ENCODE data around the gene DUSP15. TPM values are rescaled to one million over a fixed set of nuclear protein-coding genes. Genes with fewer than 3 reads are reported as not detected.

DUSP15 gene
- total RNA-seq (2022) (8.2 and 9.1 TPM in 2 replicates), Bru-seq, nascent RNA (percentile 39 among the genes with signal in this experiment), BruChase-seq, experiment 1, labeled RNA remaining after a 2-hour chase (percentile 35 among the genes with signal in this experiment), BruChase-seq, experiment 2, labeled RNA remaining after a 6-hour chase (percentile 34 among the genes with signal in this experiment)
- long read RNA-seq, partial matches to known transcripts: 0 of 3 reads
- long read RNA-seq, other reads (novel, unspliced or antisense): 3 of 3 reads

DNA sequence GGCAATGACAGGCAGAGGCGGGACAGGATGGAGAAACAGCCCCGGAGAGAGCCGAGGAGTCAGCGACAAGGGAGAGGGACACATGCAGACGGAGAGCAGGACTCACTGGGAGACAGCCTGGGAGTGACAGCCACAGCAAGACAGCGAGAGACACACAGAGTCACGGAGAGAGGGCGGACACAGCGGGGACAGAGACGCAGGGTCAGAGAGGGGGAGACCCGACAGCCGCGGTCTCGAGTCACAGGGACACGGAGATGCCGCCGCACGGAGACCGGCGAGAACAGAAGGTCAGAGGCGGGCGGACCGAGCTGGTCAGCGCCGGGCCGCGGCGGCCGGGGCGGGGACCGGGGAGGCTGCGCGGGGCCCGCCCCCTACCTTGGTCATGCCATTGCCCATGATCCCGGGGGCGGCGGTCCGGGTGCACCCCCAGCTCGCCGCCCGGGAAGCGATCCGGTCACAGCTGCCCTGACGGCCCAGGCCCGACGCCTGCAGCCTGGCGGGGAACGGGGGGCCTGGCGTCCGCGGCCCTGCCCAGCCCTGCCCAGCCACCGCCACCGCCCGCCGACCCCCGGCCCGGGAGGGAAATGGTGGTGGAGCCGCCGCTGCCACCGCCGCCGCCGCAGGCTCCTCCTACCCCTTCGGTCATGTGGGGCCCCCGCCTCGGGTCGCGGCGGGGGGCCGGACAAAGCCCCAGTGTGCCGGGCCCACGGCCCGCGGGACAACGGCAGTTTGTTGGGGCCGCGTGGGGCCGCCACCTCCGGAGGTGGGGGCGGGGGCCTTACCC lies at the start of gene DUSP15, which contains the start of gene TTLL9:
DUSP15 (minus strand) TSS at position 586 of the 784 bp plus-strand sequence; CDS start at position 396, 190 bp downstream.
TTLL9 (plus strand) TSS at position 693 of the 784 bp plus-strand sequence. CDS start 493 bp downstream, outside the sequence.
- Mint-ChIP-seq H3K27me3 (ENCODE audit: insufficient read depth, unreplicated experiment) (peaks cover 22% of the 10 kb centered on the region), H3K27ac (ENCODE audit: unreplicated experiment) (peak within 1 kb of the TSS; percentile 64), H3K9me3 (ENCODE audit: unreplicated experiment) (no peaks in the 10 kb centered on the region), H3K4me1 (ENCODE audit: low read depth, unreplicated experiment) (peaks cover 15% of the 10 kb centered on the region), H3K36me3 (ENCODE audit: insufficient read depth, unreplicated experiment) (no peaks in the 10 kb centered on the region), H3K4me3 (ENCODE audit: unreplicated experiment) (peak within 1 kb of the TSS; percentile 96)
- ChIA-PET POLR2A (no interaction called here), CTCF (interaction anchor here (0.5 to 2.2 kb wide), 5 partner anchors 17 to 225 kb away, joined by 3 to 7 read pairs (median 5); partner anchors contain the start of gene PDRG1)
- no TSS peak for BruUV-seq (replicated peaks)
- Histone ChIP-seq H3K36me3 (ENCODE audit: control insufficient read depth, insufficient read depth, low read length) (no peaks in the 10 kb centered on the region), H3K4me3 (ENCODE audit: low read depth, low read length) (peak within 1 kb of the TSS; percentile 56), H3K27me3 (replicated peaks; ENCODE audit: control insufficient read depth, insufficient read depth, low read length) (no peaks in the 10 kb centered on the region), H3K9me3 (no peaks in the 10 kb centered on the region), H3K4me1 (peaks cover 15% of the 10 kb centered on the region)
- TF ChIP-seq, protein P1, sequence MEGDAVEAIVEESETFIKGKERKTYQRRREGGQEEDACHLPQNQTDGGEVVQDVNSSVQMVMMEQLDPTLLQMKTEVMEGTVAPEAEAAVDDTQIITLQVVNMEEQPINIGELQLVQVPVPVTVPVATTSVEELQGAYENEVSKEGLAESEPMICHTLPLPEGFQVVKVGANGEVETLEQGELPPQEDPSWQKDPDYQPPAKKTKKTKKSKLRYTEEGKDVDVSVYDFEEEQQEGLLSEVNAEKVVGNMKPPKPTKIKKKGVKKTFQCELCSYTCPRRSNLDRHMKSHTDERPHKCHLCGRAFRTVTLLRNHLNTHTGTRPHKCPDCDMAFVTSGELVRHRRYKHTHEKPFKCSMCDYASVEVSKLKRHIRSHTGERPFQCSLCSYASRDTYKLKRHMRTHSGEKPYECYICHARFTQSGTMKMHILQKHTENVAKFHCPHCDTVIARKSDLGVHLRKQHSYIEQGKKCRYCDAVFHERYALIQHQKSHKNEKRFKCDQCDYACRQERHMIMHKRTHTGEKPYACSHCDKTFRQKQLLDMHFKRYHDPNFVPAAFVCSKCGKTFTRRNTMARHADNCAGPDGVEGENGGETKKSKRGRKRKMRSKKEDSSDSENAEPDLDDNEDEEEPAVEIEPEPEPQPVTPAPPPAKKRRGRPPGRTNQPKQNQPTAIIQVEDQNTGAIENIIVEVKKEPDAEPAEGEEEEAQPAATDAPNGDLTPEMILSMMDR (IDR thresholded peaks at IDR 0.05; ENCODE audit: insufficient read depth in 1 of 2, low read depth in 1 of 2, low read length in 1 of 2, severe bottlenecking in 1 of 2, unreplicated experiment in 1 of 2): no peak
- DNase-seq: peak; percentile 70 to 83
- intact Hi-C loops (cut with micrococcal nuclease; ENCODE audit: unreplicated experiment): loop anchor here (1.0 kb wide), 2 partner anchors 9 kb away; no protein-coding TSS in a partner anchor

GRCh38 chr20:31919410-31920155 lies 49.3 kb upstream of the DUSP15 start:
- BruUV-seq (replicated peaks): no TSS peak
- H3K4me3 ChIP-seq (ENCODE audit: low read depth, low read length): no peak overlapping the region
- H3K4me1 ChIP-seq: peaks cover 5% of the 10 kb centered on the region; the same call in 1 of the 2 replicates
- H3K4me1 Mint-ChIP-seq (ENCODE audit: low read depth, unreplicated experiment): peaks cover 11% of the 10 kb centered on the region
- no peak overlapping the region for H3K4me3 Mint-ChIP-seq (ENCODE audit: unreplicated experiment)
- H3K36me3 ChIP-seq (ENCODE audit: control insufficient read depth, insufficient read depth, low read length): no peaks in the 10 kb centered on the region
- ChIA-PET CTCF (interaction anchor here (1.7 kb wide), 1 partner anchor 67 kb away, joined by 5 read pairs; no protein-coding TSS in a partner anchor), POLR2A (no interaction called here)
- TF ChIP-seq, protein P1 (IDR thresholded peaks at IDR 0.05; ENCODE audit: insufficient read depth in 1 of 2, low read depth in 1 of 2, low read length in 1 of 2, severe bottlenecking in 1 of 2, unreplicated experiment in 1 of 2): no peak
- peaks cover 19% of the 10 kb centered on the region for H3K27me3 Mint-ChIP-seq (ENCODE audit: insufficient read depth, unreplicated experiment)
- peak in 1 of 2 experiments; percentile 31 for DNase-seq
- H3K9me3 Mint-ChIP-seq (ENCODE audit: unreplicated experiment): no peaks in the 10 kb centered on the region
- H3K27me3 ChIP-seq (replicated peaks; ENCODE audit: control insufficient read depth, insufficient read depth, low read length): 0 out of 2 replicates have a peak, but pooled peaks cover 3% of the 10 kb centered on the region
- intact Hi-C loops (cut with micrococcal nuclease; ENCODE audit: unreplicated experiment): no loop called here
- H3K27ac Mint-ChIP-seq (ENCODE audit: unreplicated experiment): no peak overlapping the region
- H3K36me3 Mint-ChIP-seq (ENCODE audit: insufficient read depth, unreplicated experiment): no peaks in the 10 kb centered on the region
- no peaks in the 10 kb centered on the region for H3K9me3 ChIP-seq

Data from Caco-2 (cell line).